Stomach smooth muscle (tissue), 2 donors: Measurements from ENCODE around the gene IL1RL1.
"Not testable (repeated sequence)": the region's sequence is repeated elsewhere in the genome, so short reads cannot be mapped to it uniquely, and the experiment has no call there.

Source experiments
- H3K27ac ChIP-seq: one replicate; pipeline ENCODE4 v1.7.0; 2013; ENCODE audit warnings: mild to moderate bottlenecking, low read length, inconsistent platforms
- H3K27me3 ChIP-seq, 2 donors: one replicate each; pipeline ENCODE4 v1.7.0; 2013; ENCODE audit warnings: low read length in 2 of 2; ENCODE audit not compliant: insufficient read depth in 2 of 2, control insufficient read depth in 1 of 2
- H3K36me3 ChIP-seq, 2 donors: one replicate each; pipeline ENCODE4 v1.7.0; 2013; ENCODE audit warnings: low read length in 2 of 2; ENCODE audit not compliant: control insufficient read depth in 2 of 2, insufficient read depth in 2 of 2
- H3K4me1 ChIP-seq: one replicate; pipeline ENCODE4 v1.7.0; 2013; ENCODE audit warnings: low read length; ENCODE audit not compliant: control insufficient read depth, insufficient read depth
- H3K4me3 ChIP-seq, 2 donors: one replicate each; pipeline ENCODE4 v1.7.0; 2013; ENCODE audit warnings: low read length in 2 of 2
- H3K9ac ChIP-seq, 2 donors: one replicate each; pipeline ENCODE4 v1.7.0; 2013; ENCODE audit warnings: low read length in 2 of 2, mild to moderate bottlenecking in 1 of 2
- H3K9me3 ChIP-seq, 2 donors: one replicate each; pipeline ENCODE4 v1.7.0; 2013; ENCODE audit warnings: low read length in 2 of 2; ENCODE audit not compliant: control insufficient read depth in 2 of 2
- donor health status: healthy.
- donor health status: Pancreatic carcinoma.

IL1RL1 gene

GRCh38 chr2:102313025-102313424 lies 1.7 kb downstream of the IL1RL1 start:
- H3K36me3 ChIP-seq, result no peaks in the 10 kb centered on the region
- no peaks in the 10 kb centered on the region for H3K27me3 ChIP-seq

GRCh38 chr2:102313471-102313870 lies 2.1 kb downstream of the IL1RL1 start:
- no peak overlapping the region for H3K9ac ChIP-seq
- no peak overlapping the region for H3K4me3 ChIP-seq
- no peaks in the 10 kb centered on the region for H3K4me1 ChIP-seq
- no peaks in the 10 kb centered on the region for H3K36me3 ChIP-seq
- no peak overlapping the region for H3K27ac ChIP-seq
- peaks cover 0 to 2% of the 10 kb centered on the region in 2 donors for H3K9me3 ChIP-seq
- no peaks in the 10 kb centered on the region for H3K27me3 ChIP-seq

More at GRCh38 chr2:102313025-102313424, 1.7 kb downstream of the IL1RL1 start:
- H3K9me3 ChIP-seq, result peaks cover 0 to under 1% of the 10 kb centered on the region in 2 donors
- H3K27ac ChIP-seq, result no peak overlapping the region
- H3K9ac ChIP-seq, result no peak overlapping the region
- H3K4me1 ChIP-seq, result no peaks in the 10 kb centered on the region
- H3K4me3 ChIP-seq, result no peak overlapping the region

- H3K9me3 ChIP-seq, result peaks cover 0 to 2% of the 10 kb centered on the region in 2 donors
- no peaks in the 10 kb centered on the region for H3K36me3 ChIP-seq
- H3K9ac ChIP-seq, result no peak overlapping the region
- H3K27ac ChIP-seq, result no peak overlapping the region
- H3K27me3 ChIP-seq, result no peaks in the 10 kb centered on the region
- no peak overlapping the region for H3K4me3 ChIP-seq
- no peaks in the 10 kb centered on the region for H3K4me1 ChIP-seq
Observed at GRCh38 chr2:102313950-102314349, 2.6 kb downstream of the IL1RL1 start.

- no peak overlapping the region for H3K27ac ChIP-seq
Observed at GRCh38 chr2:102315921-102316320, 4.6 kb downstream of the IL1RL1 start.

GRCh38 chr2:102317715-102318114 lies 6.4 kb downstream of the IL1RL1 start:
- Histone ChIP-seq H3K4me1 (no peaks in the 10 kb centered on the region), H3K36me3 (no peaks in the 10 kb centered on the region), H3K27me3 (no peaks in the 10 kb centered on the region), H3K9ac (no peak overlapping the region), H3K4me3 (no peak overlapping the region), H3K27ac (no peak overlapping the region), H3K9me3 (peaks cover 0 to 2% of the 10 kb centered on the region in 2 donors)

More at GRCh38 chr2:102315921-102316320, 4.6 kb downstream of the IL1RL1 start:
- Histone ChIP-seq H3K27me3 (no peaks in the 10 kb centered on the region), H3K4me1 (no peaks in the 10 kb centered on the region), H3K36me3 (no peaks in the 10 kb centered on the region), H3K9ac (no peak overlapping the region), H3K9me3 (peaks cover 0 to 2% of the 10 kb centered on the region in 2 donors), H3K4me3 (no peak overlapping the region)

GRCh38 chr2:102318437-102318836 lies 7.1 kb downstream of the IL1RL1 start:
- H3K36me3 ChIP-seq, result no peaks in the 10 kb centered on the region
- H3K27me3 ChIP-seq, result no peaks in the 10 kb centered on the region
- H3K4me3 ChIP-seq, result no peak overlapping the region
- no peak overlapping the region for H3K27ac ChIP-seq
- no peak overlapping the region for H3K9ac ChIP-seq
- H3K4me1 ChIP-seq, result no peaks in the 10 kb centered on the region
- peaks cover 0 to 2% of the 10 kb centered on the region in 2 donors for H3K9me3 ChIP-seq

GRCh38 chr2:102321941-102322719 lies 10.8 kb downstream of the IL1RL1 start:
- Histone ChIP-seq H3K4me3 (no peak overlapping the region), H3K9ac (no peak overlapping the region), H3K27ac (no peak overlapping the region), H3K27me3 (no peaks in the 10 kb centered on the region), H3K36me3 (no peaks in the 10 kb centered on the region), H3K4me1 (no peaks in the 10 kb centered on the region), H3K9me3 (peaks cover 0 to 2% of the 10 kb centered on the region in 2 donors)

GRCh38 chr2:102324914-102325313 lies 13.6 kb downstream of the IL1RL1 start:
- H3K27ac ChIP-seq, H3K4me3 ChIP-seq, H3K27me3 ChIP-seq, H3K36me3 ChIP-seq, H3K9ac ChIP-seq, H3K4me1 ChIP-seq, H3K9me3 ChIP-seq: not testable (repeated sequence)

GRCh38 chr2:102331311-102331980 lies 20.1 kb downstream of the IL1RL1 start:
- no peak overlapping the region for H3K4me3 ChIP-seq
- H3K27me3 ChIP-seq, result peaks cover 0 to 2% of the 10 kb centered on the region in 2 donors
- no peaks in the 10 kb centered on the region for H3K36me3 ChIP-seq
- H3K27ac ChIP-seq, result no peak overlapping the region
- no peak overlapping the region for H3K9ac ChIP-seq
- no peaks in the 10 kb centered on the region for H3K9me3 ChIP-seq
- H3K4me1 ChIP-seq, result no peaks in the 10 kb centered on the region

- H3K4me1 ChIP-seq, result no peaks in the 10 kb centered on the region
- H3K9me3 ChIP-seq, result no peaks in the 10 kb centered on the region
- H3K27me3 ChIP-seq, result peaks cover 0 to 2% of the 10 kb centered on the region in 2 donors
- H3K9ac ChIP-seq, result no peak overlapping the region
- H3K27ac ChIP-seq, result no peak overlapping the region
- no peaks in the 10 kb centered on the region for H3K36me3 ChIP-seq
- H3K4me3 ChIP-seq, result no peak overlapping the region
Observed at GRCh38 chr2:102334486-102334885, 23.1 kb downstream of the IL1RL1 start.

- no peaks in the 10 kb centered on the region for H3K9me3 ChIP-seq
- no peaks in the 10 kb centered on the region for H3K4me1 ChIP-seq
- H3K36me3 ChIP-seq, result no peaks in the 10 kb centered on the region
- peak overlapping the region in 1 of 2 donors; percentile 18 for H3K9ac ChIP-seq
- H3K27me3 ChIP-seq, result peaks cover 0 to 2% of the 10 kb centered on the region in 2 donors
- H3K4me3 ChIP-seq, result no peak overlapping the region
- H3K27ac ChIP-seq, result no peak overlapping the region
Observed at GRCh38 chr2:102335871-102336366, 24.6 kb downstream of the IL1RL1 start.
